Parathyroid adenoma (tissue), 2 donors: ENCODE results near the gene MBOAT7.

Experiments used
- H2AFZ ChIP-seq: fragments of 300-600 bp; sonication (generic); one replicate; pipeline ENCODE4 v1.7.0; 2017; ENCODE audit warnings: antibody characterized with exemption, mild to moderate bottlenecking
- H3K27ac ChIP-seq: fragments of 300-600 bp; sonication (generic); one replicate; pipeline ENCODE4 v1.7.0; 2017
- H3K27me3 ChIP-seq: fragments of 300-600 bp; sonication (generic); one replicate; pipeline ENCODE4 v1.7.0; 2017; ENCODE audit warnings: low read length; ENCODE audit not compliant: control insufficient read depth, insufficient read depth
- H3K36me3 ChIP-seq: fragments of 300-600 bp; sonication (generic); one replicate; pipeline ENCODE4 v1.7.0; 2017; ENCODE audit warnings: low read length; ENCODE audit not compliant: control insufficient read depth, insufficient read depth
- H3K4me1 ChIP-seq: fragments of 300-600 bp; sonication (generic); one replicate; pipeline ENCODE4 v1.7.0; 2017; ENCODE audit warnings: control low read depth
- H3K4me2 ChIP-seq: fragments of 300-600 bp; sonication (generic); one replicate; pipeline ENCODE4 v1.7.0; 2017; ENCODE audit warnings: low read length
- H3K4me3 ChIP-seq: fragments of 300-600 bp; sonication (generic); one replicate; pipeline ENCODE4 v1.7.0; 2017; ENCODE audit warnings: low read depth, low read length
- H3K79me2 ChIP-seq: fragments of 300-600 bp; sonication (generic); one replicate; pipeline ENCODE4 v1.7.0; 2017; ENCODE audit warnings: control low read depth
- H3K9ac ChIP-seq: fragments of 300-600 bp; sonication (generic); one replicate; pipeline ENCODE4 v1.7.0; 2017; ENCODE audit warnings: mild to moderate bottlenecking
- H3K9me3 ChIP-seq: fragments of 300-600 bp; sonication (generic); one replicate; pipeline ENCODE4 v1.7.0; 2017; ENCODE audit warnings: low read length; ENCODE audit not compliant: control insufficient read depth
- TF ChIP-seq, protein P1 (sequence below): fragments of 300-600 bp; sonication (generic); IDR thresholded peaks from one replicate; pipeline ENCODE4 v1.7.0; 2017; ENCODE audit warnings: antibody characterized with exemption, mild to moderate bottlenecking
- donor health status: primary hyperparathyroidism.

MBOAT7 gene

DNA sequence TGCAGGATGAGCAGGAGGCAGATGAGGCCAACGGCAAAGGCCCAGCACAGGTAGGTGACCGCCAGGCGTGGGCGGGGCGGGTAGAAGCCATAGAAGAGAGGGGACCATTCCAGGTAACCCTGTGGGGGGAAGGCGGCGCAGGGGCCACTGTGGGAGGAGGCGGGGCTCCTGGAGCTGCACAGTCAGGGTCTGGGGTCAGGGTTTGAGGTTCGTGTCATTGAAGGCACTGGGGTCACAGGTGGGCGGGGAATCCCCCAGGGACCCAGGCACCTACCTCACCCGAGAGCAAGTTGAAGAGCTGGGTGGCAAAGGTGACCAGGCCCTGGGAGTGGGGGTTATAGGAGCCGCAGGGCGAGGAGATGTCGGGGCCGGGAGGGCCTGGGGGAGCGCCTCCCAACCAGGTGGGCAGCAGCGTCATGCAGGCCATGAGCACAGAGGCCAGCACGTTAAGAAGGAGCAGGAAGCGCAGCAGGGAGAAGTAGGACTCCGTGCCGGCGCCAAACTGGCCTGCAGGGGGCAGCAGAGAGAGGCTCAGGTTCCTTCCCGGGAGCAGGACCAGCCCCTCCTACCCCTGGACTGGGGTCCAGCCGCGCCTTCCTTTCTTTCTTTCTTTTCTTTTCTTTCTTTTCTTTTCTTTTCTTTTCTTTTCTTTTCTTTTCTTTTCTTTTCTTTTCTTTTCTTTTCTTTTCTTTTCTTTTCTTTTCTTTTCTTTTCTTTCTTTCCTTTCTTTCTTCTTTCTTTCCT lies 21.0 kb downstream of the MBOAT7 start:
- no peak overlapping the region for H2AFZ ChIP-seq
- no peaks in the 10 kb centered on the region for H3K9me3 ChIP-seq
- H3K27ac ChIP-seq: no peak overlapping the region
- H3K27me3 ChIP-seq: no peaks in the 10 kb centered on the region
- no peaks in the 10 kb centered on the region for H3K79me2 ChIP-seq
- no peak overlapping the region for H3K9ac ChIP-seq
- TF ChIP-seq, protein P1, sequence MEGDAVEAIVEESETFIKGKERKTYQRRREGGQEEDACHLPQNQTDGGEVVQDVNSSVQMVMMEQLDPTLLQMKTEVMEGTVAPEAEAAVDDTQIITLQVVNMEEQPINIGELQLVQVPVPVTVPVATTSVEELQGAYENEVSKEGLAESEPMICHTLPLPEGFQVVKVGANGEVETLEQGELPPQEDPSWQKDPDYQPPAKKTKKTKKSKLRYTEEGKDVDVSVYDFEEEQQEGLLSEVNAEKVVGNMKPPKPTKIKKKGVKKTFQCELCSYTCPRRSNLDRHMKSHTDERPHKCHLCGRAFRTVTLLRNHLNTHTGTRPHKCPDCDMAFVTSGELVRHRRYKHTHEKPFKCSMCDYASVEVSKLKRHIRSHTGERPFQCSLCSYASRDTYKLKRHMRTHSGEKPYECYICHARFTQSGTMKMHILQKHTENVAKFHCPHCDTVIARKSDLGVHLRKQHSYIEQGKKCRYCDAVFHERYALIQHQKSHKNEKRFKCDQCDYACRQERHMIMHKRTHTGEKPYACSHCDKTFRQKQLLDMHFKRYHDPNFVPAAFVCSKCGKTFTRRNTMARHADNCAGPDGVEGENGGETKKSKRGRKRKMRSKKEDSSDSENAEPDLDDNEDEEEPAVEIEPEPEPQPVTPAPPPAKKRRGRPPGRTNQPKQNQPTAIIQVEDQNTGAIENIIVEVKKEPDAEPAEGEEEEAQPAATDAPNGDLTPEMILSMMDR: peak; percentile 90
- no peaks in the 10 kb centered on the region for H3K36me3 ChIP-seq
- H3K4me3 ChIP-seq: no peak overlapping the region
- no peaks in the 10 kb centered on the region for H3K4me1 ChIP-seq
- no peak overlapping the region for H3K4me2 ChIP-seq

DNA sequence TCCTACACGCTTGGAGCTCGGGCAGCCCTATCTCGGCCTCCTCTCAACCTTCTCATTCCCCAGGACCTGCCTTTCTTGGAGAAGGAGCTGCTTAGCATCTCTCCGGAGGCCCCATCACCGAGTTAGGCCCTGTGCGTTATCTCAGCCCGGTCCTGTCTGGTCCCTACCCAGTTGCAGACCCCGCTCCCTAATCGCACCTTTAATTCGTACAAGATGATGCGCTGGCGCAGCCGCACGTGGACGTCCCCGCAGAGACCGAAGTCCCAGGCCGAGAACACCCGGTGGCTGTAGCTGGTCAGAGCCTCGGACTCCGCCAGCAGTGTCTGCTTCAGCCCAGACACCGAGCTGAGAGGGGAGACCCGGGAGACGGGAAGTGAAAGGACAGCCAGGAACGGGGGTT lies 24.2 kb downstream of the MBOAT7 start:
- Histone ChIP-seq H3K79me2 (no peaks in the 10 kb centered on the region), H3K4me1 (peaks cover 6% of the 10 kb centered on the region), H3K4me3 (no peak overlapping the region), H3K36me3 (no peaks in the 10 kb centered on the region), H3K9ac (no peak overlapping the region), H3K9me3 (no peaks in the 10 kb centered on the region), H3K4me2 (no peak overlapping the region), H2AFZ (no peak overlapping the region), H3K27ac (no peak overlapping the region), H3K27me3 (no peaks in the 10 kb centered on the region)
- TF ChIP-seq, protein P1: no peak

DNA sequence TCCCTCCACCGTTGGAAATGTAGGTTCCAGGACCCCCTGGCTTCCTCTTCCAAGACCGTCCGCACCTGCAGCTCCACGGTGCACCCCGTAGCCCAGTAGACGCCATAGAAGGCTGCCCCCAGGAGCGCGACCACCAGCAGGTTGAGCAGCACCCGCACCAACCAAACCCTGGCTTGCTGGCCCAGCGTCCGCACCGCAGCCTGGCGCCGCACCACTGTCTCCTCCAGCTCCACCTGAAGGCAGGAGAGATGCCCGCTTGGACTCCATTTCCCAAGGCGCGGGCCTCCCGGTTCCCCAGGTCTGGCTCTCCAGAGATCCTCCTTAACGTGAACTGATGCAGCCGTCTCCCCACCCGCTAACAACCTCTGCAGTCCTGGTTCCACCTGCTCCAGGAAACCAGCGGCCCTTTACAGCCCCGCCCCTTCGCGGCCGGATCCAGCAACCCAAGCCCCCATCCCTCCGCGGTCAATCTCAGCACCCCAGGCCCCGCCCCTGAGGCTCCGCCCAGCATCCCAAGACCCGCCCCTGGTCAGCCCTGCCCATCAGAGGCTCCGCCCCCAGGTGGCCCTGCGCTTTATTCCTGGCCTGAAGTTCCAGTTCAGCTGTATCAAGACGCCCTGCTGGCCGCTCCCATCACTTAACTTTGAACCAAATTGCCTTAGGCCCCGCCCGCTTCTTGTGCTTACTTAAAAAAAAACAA lies 24.9 kb downstream of the MBOAT7 start:
- Histone ChIP-seq H3K79me2 (no peaks in the 10 kb centered on the region), H3K27me3 (no peaks in the 10 kb centered on the region), H3K9ac (no peak overlapping the region), H3K4me3 (no peak overlapping the region), H3K4me2 (no peak overlapping the region), H2AFZ (no peak overlapping the region), H3K9me3 (no peaks in the 10 kb centered on the region), H3K4me1 (peaks cover 8% of the 10 kb centered on the region), H3K36me3 (no peaks in the 10 kb centered on the region), H3K27ac (no peak overlapping the region)
- TF ChIP-seq, protein P1: no peak

DNA sequence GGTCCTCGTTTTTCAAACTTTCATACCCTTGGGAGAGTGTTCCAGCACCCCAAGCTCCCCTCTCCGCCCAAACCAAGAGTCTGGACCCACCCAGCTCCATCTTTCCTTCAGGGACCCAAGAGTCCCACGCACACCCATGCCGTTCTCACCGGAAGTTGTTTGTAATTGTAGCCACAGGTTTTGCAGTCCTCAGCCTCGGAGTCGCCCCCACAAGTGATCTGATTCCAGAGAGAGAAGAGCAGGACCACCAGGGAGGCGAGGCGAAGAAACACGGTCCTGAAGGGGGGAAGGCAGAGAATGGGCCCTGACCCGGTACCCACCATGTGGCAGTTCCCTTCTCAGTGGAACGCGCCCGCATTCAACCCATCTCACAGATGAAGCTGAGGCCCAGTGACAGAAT lies 26.5 kb downstream of the MBOAT7 start:
- Histone ChIP-seq H3K4me1 (peaks cover 13% of the 10 kb centered on the region), H3K4me3 (peak overlapping the region; percentile 42), H3K4me2 (peak overlapping the region; percentile 75), H3K36me3 (no peaks in the 10 kb centered on the region), H2AFZ (no peak overlapping the region), H3K27me3 (no peaks in the 10 kb centered on the region), H3K27ac (no peak overlapping the region), H3K9ac (no peak overlapping the region), H3K79me2 (peaks cover 3% of the 10 kb centered on the region), H3K9me3 (no peaks in the 10 kb centered on the region)
- TF ChIP-seq, protein P1: no peak
